Tongue (tissue), 2 donors: Measurements from ENCODE around the gene NAB1. TPM values are rescaled to one million over a fixed set of nuclear protein-coding genes. Genes with fewer than 3 reads are reported as not detected.
A peak's percentile ranks its signal among the peaks of the same experiment; 100 is the strongest.

Experiments used
- DNase-seq: peaks from one replicate; pipeline ENCODE4 v3.0.0-alpha.2; 2015
- total RNA-seq: library from RNA; depleted of rRNA; stranded (reverse); fragments of >200 nt; gene quantifications from one replicate; pipeline ENCODE4 v1.2.3, GENCODE V29; 2014

The NAB1 gene
- total RNA-seq, 1 donor from 2014 or later: 109 TPM

DNA sequence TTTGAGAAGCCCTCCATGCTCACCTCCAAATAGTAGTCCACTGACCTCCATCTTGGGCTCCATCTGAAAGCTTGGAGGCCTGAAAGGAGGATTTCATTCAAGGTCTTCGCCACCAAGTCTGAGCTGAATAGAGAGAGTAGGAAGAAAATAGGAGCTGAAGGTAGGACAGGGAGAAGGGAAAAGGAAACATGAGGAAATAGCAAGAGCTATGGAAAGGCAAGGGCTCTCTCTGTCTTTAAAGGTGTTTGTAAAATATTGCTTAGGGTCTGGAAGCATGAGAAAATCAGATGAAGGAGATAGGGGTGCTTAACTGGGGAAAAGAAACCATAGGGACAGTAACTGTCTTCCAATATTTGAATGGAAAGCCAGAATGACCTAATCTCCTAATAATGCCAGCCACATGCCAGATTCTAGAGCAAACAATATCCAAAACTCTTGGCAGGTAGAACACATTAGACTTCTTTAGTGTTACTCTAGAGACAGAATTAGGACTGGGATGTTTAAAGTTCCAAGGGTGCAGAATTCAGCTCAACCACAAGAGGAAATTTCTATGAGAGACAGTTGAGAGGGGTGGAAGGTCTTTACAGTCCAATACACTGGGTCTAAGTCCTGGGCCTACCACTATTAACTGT is 67.4 kb downstream of the NAB1 start:
- no peak for DNase-seq

GRCh38 chr2:190717306-190717705 is 68.4 kb downstream of the NAB1 start:
- DNase-seq: no peak

DNA sequence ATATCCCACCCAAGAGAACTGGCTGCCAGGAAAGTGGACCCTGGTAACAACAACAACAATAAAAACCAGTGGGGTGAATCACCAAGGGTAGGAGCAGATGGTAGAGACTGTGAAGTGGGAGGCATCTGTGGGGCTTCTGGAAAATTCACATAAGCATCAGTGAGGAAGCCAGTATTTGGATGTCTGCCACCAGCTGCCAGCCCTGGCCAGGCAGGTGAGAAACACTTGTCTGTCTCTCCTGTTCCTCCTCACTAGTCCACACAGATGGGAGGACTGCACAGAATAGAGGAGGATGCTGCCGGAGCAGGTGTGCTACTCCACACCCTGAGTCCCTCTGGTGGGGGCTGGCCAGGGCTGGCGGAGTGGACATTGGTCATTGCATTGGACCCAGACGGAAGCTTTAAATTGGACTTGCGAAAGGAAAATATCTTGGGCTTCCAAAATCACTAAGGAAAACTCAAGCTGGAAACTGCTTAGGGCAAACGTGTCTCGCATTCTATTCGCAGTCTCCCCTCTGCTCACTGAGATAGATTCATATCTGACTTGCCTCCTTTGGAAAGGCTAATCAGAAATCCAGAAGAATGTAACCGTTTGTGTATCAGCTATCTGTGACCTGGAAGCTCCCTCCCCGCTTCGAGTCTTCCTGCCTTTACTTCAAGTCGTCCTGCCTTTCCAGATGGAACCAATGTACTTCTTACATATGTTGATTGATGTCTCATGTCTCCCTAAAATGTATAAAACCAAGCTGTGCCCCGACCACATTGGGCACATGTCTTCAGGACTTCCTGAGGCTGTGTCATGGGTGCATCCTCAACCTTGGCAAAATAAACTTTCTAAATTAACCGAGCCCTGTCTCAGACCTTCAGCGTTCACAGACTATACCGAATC is 69.1 kb downstream of the NAB1 start:
- DNase-seq: no peak

GRCh38 chr2:190718652-190719526 is 70.0 kb downstream of the NAB1 start:
- no peak for DNase-seq

DNA sequence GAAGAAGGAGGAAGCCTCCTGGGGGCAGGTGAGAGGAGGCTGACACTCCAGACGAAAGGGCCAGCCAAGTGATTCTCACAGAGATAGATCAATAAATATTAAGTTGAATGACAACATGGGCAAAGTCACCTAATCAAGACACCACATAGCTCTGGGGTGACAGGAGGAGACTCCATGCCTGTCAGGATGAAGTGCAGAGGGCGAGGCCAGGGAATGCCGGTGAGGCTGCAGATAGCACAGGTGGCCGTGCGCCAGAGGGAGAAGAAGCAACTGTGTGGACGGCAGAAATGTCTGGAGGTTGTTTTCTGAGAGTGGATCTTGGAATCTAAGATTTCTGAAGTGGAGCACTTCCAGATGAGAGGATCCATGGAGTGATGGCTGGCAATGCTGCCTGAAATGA is 71.4 kb downstream of the NAB1 start:
- DNase-seq: no peak

- no peak for DNase-seq
Observed at GRCh38 chr2:190720691-190721090, 71.8 kb downstream of the NAB1 start.

- DNase-seq: no peak
Observed at GRCh38 chr2:190722061-190722759, 73.3 kb downstream of the NAB1 start.

GRCh38 chr2:190722835-190723234 is 74.0 kb downstream of the NAB1 start:
- no peak for DNase-seq

- peak; percentile 32 for DNase-seq
Observed at GRCh38 chr2:190723397-190724090, 74.7 kb downstream of the NAB1 start.

GRCh38 chr2:190726255-190726654 is 77.4 kb downstream of the NAB1 start:
- DNase-seq: no peak

DNA sequence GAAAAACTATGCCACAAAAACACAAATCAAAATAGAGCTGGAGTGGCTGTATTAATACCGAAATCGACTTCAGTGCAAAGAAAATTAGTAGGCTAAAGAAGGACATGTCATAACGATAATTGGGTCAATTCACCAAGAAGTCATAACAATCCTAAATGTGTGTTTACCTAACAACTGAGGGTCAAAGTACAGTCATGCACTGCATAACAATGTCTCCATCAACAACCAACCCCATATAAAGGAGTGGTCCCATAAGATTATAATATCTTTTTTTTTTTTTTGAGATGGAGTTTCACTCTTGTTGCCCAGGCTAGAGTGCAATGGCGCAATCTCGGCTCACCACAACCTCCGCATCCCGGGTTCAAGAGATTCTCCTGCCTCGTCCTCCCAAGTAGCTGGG is 87.5 kb downstream of the NAB1 start:
- DNase-seq: no peak

DNA sequence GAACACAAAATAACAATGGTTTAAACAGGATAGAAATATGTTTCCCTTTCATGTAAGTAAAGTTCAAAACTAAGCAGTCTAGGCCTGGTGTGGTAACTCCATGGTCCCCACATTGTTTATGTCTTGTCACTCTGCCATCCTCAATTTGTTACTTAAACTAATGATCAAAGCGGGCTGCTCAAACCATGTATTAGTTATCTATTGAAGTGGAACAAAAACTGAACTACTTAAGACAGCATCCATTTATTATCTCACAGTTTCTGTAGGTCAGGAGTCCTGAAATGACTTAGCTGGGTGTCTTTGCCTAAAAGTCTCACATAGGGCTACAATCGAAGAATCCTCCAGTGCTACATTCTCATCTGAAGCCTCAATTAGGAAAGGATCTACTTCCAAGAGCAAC is 91.6 kb downstream of the NAB1 start:
- DNase-seq: no peak

Other genes starting within 250 kb of the NAB1 start
- 33.5 TPM for gene MFSD6, start 240.7 kb upstream of the NAB1 start, total RNA-seq
- gene NEMP2, start 114.4 kb upstream of the NAB1 start, total RNA-seq: 6.4 TPM
- 131 TPM for gene GLS, start 231.7 kb downstream of the NAB1 start, total RNA-seq